ENCODE measurements around the gene PSMC3.

The PSMC3 gene

GRCh38 chr11:47413908-47414684 is 12.1 kb downstream of the PSMC3 start:
- no peak for TF ChIP-seq POLR2A (IDR thresholded peaks at IDR 0.05; ENCODE audit: low read depth, low read length)
- DNase-seq (ENCODE audit: insufficient read length, low spot score), result no peak
- no peak for FAIRE-seq

DNA sequence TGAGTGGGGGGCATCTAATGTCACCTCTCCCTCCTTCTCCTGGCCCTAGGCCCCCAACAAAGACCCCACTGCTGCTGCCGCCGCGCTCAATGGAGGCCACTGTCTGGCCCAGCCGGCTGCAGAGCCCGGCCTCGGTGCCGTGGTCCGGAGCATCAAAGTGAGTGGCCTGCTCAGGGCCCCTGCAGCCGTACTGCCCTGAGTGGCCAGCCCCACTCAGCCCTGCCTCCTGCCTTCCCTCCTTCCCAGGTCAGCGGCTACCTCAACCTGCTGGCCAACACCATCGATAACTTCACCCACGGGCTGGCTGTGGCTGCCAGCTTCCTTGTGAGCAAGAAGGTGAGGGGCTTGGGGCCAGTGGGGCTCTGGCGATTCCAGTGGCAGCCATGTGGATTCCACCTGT is 12.9 kb downstream of the PSMC3 start:
- FAIRE-seq (no peak), DNase-seq (ENCODE audit: insufficient read length, low spot score) (no peak)
- TF ChIP-seq POLR2A (IDR thresholded peaks at IDR 0.05; ENCODE audit: low read depth, low read length), result no peak

DNA sequence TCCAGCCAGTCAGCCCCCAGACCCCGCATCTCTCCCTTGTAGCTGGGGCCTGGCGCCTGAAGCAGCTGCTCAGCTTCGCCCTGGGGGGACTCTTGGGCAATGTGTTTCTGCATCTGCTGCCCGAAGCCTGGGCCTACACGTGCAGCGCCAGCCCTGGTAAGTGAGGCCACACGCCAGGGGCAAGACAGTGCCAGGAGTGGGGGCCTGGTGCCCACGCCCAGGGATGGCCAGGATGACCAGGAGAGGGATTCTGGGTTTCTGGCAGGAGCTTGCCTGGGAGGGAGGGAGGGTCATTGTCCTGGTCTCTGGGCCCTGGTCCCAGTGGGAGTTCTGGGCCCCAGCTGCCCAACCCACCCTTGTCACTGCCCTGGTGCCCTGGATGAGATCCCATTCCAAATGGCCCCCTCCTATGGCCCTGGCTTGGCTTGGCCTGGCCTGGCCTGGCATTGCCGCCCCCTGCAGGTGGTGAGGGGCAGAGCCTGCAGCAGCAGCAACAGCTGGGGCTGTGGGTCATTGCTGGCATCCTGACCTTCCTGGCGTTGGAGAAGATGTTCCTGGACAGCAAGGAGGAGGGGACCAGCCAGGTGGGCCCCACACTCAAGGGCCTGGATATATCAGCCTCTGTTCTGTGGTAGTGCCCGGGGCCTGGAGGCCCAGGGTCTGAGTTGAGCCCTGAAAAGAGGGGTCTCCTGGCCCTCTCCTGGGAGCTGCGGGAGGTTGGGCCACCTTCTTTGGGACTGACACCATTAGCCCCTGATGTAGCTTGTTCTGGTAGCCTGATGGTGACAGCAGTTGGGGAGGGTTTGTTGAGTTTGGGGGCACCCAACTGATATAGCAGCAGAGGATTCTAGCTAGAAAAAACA is 14.1 kb downstream of the PSMC3 start:
- TF ChIP-seq POLR2A (IDR thresholded peaks at IDR 0.05; ENCODE audit: low read depth, low read length), result no peak
- FAIRE-seq, result no peak
- DNase-seq (ENCODE audit: insufficient read length, low spot score), result peak; percentile 71

DNA sequence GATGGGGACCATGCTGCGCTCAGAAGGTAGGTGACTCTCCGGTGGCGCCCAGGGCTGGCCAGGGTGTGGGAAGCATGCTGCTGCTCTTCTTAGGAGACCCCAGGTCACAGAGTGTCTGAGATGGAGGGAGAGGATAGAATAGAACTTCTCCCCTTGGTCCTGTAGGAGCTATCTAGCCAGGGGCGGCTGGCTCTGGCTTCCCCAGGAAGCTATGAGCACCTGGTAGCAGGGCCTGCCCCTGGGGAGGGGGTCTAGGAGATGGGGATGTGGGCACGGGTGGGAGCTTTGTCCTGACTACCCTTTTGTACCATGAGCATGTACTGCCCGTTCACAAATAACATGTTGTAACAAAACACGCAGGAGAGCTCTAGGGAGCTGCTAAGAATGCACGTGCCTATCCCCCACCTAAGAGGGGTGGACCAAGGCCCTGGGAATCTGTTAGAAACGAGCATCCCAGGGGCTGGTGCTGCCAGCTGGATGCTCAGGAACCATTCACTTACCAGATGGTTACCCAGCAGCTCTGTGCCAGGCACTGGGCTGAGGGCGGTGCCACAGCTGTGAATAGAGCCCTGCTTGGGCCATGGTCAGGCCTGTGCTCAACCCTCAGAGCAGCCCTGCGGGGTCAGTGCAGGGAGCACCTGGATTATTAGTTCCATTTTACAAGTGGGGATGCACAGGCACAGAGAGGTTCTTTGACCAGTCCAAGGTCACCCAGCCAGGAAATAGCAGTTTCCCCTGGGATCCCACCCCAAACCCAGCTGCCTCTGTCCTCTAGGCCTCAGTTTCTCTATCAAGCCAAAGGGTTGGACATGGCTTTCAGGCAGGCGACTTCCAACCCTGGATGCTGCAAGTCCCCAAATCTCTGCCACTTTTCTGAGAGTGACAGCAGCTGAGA is 15.6 kb downstream of the PSMC3 start:
- no peak for FAIRE-seq
- no peak for TF ChIP-seq POLR2A (IDR thresholded peaks at IDR 0.05; ENCODE audit: low read depth, low read length)
- DNase-seq (ENCODE audit: insufficient read length, low spot score), result no peak

- DNase-seq (ENCODE audit: insufficient read length, low spot score), result no peak
Measured at GRCh38 chr11:47409440-47410369, 16.5 kb downstream of the PSMC3 start.

DNA sequence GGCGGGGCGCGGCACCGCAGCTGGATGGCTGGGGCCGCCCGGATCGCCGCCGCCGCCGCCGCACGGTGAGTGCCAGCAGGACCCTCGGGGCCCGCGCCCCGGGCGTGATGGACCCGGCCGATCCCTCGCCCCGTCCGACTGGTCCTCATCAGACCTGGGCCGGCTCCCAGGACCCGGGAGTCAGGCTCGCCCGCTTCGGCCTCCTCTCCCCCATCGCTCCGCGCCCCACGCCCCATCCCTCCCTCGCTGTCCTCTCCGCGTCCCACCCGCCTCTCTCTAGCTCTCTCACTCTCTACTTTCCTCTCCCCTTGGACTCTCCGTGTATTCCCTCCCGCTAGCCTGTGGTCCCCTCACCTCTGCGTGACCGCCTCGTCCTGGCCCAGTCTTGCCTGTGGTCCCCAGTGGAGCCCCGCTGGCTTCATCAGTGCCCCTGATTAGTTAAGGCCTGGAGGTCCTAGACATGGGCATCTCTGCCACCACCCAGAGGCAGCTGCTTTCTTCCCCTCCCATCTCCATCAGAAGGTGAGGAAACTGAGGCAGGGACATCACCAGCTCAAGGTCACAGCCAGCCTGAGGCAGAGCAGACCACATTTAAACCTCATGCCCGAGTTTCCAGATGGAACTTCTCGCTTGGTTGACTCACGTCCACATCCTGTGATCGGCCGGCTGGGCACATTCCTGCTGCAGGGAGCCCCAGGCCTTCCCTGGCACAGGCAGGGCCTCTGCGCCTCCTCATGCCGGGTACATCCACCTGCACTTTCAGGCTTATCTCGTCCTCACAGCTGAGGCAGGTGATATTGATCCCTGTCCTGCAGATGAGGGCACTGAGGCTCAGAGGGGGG is 17.4 kb downstream of the PSMC3 start:
- TF ChIP-seq POLR2A (IDR thresholded peaks at IDR 0.05; ENCODE audit: low read depth, low read length), result peak; percentile 41; the same call in 1 of the 2 replicates
- DNase-seq (ENCODE audit: insufficient read length, low spot score) (peak; percentile 99), FAIRE-seq (peak; percentile 11)

More at GRCh38 chr11:47409440-47410369, 16.5 kb downstream of the PSMC3 start:
- no peak for TF ChIP-seq POLR2A (IDR thresholded peaks at IDR 0.05; ENCODE audit: low read depth, low read length)
- no peak for FAIRE-seq

DNA sequence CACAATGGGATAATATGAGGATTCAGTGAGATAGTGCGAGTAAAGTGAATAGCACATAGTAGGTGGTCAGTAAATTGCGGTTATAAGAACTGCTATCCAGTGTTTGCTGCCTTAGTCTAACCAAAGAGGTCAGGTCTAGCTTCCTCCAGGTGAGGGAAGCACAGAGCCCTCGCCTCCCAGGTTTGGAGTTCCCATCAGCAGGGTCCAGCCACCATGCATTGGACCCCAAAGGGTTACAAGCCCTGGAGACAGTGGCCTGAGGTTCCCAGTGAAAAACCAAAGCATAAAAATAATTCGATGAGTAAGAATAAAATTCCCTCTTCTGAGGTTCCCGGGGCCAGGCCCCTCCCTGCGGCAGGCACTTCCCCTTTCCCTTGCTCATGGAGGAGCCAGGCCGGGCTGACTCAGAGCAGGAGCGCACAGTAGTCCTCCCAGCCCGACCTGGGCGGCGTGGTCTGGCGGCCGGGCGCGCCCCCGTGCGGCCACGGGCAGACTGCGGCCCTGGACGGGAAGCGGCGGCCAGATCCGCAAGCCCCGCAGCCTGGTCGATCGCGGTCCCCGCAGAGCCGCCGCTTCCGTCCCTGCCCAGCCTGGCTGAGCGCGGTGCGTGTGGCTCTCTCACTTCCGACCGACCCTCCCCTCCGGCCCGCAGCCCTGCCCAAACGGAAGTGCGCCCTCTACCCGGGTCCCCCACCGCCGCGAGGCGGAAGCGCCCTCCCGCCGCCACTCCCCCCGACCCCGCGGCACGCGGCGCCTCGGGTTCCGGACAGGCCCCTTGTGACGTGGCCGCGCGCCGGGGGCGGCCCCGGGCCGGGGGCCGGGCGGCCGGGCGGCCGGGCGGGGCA is 18.3 kb downstream of the PSMC3 start, which contains the start of gene SLC39A13:
Gene SLC39A13, plus strand, starts transcription at position 845 of the 845 bp plus-strand sequence. CDS start 1,505 bp downstream, outside the sequence.
- DNase-seq (ENCODE audit: insufficient read length, low spot score) (peak; percentile 100), FAIRE-seq (no peak)
- peak; percentile 89 for TF ChIP-seq POLR2A (IDR thresholded peaks at IDR 0.05; ENCODE audit: low read depth, low read length)

GRCh38 chr11:47406896-47407745 is 19.1 kb downstream of the PSMC3 start:
- TF ChIP-seq POLR2A (IDR thresholded peaks at IDR 0.05; ENCODE audit: low read depth, low read length), result no peak
- DNase-seq (ENCODE audit: insufficient read length, low spot score), result no peak

GRCh38 chr11:47403571-47403970 is 22.7 kb downstream of the PSMC3 start:
- FAIRE-seq, result no peak
- no peak for TF ChIP-seq POLR2A (IDR thresholded peaks at IDR 0.05; ENCODE audit: low read depth, low read length)
- no peak for DNase-seq (ENCODE audit: insufficient read length, low spot score)

More at GRCh38 chr11:47406896-47407745, 19.1 kb downstream of the PSMC3 start:
- FAIRE-seq, result no peak

GRCh38 chr11:47403135-47403534 is 23.1 kb downstream of the PSMC3 start:
- no peak for TF ChIP-seq POLR2A (IDR thresholded peaks at IDR 0.05; ENCODE audit: low read depth, low read length)
- DNase-seq (ENCODE audit: insufficient read length, low spot score) (no peak), FAIRE-seq (no peak)

All from H54 (cell line).